Measurements from ENCODE around the gene NXPH2.

- TF ChIP-seq CTCF (IDR thresholded peaks at IDR 0.05) (no peak), POLR2A (IDR thresholded peaks at IDR 0.05) (no peak)
Observed at GRCh38 chr2:138780446-138780880, 273 bp upstream of the NXPH2 start.
